ENCODE results near the gene ACLY.

The ACLY gene

DNA sequence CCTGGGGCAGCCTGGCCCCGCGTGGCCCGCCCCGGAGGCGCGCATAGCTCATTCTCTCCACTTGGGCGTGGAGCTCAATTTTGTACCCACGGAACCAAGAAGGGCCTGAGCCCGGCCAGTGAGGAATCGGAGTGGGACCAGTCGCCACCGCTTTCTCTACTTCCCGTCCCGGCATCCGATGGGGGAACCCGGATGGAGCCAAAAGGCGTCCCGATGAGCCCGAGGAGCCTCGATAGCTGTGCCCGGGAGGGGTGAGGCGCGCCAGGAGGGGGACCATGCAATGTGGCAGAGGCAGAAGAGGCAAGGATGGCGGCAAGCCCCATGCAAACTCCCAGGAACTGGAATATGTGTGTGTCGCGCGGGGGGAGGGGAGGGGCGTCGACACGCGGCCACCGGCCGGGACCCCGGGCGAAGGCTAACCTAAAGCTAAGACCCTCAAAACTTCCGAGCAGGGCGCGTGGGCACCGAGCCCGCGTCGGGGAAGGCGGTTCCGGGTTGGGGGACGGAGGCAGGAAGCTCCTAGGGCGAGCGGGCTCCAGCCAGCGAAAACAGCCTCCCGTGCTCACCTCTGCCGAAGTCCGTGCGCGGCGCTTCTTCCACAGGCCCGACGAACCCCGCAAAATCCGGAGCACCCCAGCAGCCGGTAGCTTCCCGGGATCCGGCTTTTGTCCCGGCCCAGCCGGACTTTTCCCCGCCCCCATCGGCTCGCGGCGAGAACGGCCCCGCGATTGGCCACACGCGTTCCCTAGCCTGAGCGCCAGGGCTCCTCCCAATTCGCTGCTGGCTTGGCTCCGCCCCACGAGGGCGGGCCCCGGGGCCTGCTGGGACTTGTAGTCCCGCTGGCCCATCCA is at the start of gene ACLY:
Gene ACLY, minus strand, starts transcription at position 638 of the 851 bp plus-strand sequence. CDS start 5,078 bp downstream, outside the sequence.
- in situ Hi-C loops (cut with MboI; ENCODE audit: low sequenced_read_pairs), result no loop called here

GRCh38 chr17:41967921-41968578 is 49.3 kb upstream of the ACLY start:
- in situ Hi-C loops (cut with MboI; ENCODE audit: low sequenced_read_pairs), result loop anchor here (10.0 kb wide), 2 partner anchors 437 to 557 kb away; no protein-coding TSS in a partner anchor

- in situ Hi-C loops (cut with MboI; ENCODE audit: low sequenced_read_pairs), result loop anchor here (10.0 kb wide), 2 partner anchors 437 to 557 kb away; no protein-coding TSS in a partner anchor
These were observed 48.6 kb upstream of the ACLY start for GRCh38 chr17:41967141-41967920.

- in situ Hi-C loops (cut with MboI; ENCODE audit: low sequenced_read_pairs), result loop anchor here (10.0 kb wide), 2 partner anchors 438 to 558 kb away; no protein-coding TSS in a partner anchor
These were observed 47.9 kb upstream of the ACLY start, which contains the start of gene CNP for GRCh38 chr17:41966463-41967140. CNP (plus strand) TSS chr17:41966795; CDS start chr17:41966885, 90 bp downstream.

DNA sequence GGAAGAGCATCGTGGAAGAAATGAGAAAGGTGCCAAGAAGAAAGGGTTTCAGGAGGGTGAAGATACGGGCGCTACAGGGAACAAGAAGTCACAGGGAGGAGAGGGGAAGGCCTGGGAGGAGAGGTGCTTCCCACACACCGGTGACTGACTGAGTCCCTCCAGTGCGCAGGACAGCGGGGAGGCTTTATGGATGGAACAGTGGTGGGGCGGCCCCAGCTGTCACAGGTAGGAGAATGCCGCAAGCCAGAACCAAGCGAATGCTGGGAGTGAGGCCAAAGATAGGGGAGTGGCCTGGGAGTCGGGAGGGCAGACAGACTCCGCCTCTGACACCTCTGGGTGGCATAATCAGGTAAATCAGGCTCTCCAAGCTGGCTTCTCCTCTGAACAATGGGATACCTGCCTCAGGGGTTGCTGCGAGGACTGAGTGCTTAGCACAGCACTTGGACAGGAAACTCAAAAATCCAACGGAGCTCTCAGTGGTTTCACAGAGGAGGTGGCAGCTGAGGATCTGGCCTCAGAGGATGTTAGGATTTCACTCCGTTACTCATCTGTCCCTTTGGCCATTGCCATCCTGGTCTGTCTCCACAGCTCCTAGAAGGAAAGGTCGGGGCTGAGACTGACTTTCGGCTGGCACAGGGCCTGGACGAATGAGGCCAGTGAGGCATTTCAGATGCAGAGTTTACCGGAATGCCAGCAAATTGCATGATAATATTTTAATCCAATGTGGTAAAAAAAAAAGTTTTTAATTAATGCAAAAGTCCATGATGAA is 47.1 kb upstream of the ACLY start:
- in situ Hi-C loops (cut with MboI; ENCODE audit: low sequenced_read_pairs), result loop anchor here (10.0 kb wide), 2 partner anchors 439 to 559 kb away; no protein-coding TSS in a partner anchor

- in situ Hi-C loops (cut with MboI; ENCODE audit: low sequenced_read_pairs), result loop anchor here (5.0 to 10.0 kb wide), 3 partner anchors 149 to 562 kb away; partner anchors contain the start of gene DHX58
These were observed 44.1 kb upstream of the ACLY start for GRCh38 chr17:41962768-41963434.

DNA sequence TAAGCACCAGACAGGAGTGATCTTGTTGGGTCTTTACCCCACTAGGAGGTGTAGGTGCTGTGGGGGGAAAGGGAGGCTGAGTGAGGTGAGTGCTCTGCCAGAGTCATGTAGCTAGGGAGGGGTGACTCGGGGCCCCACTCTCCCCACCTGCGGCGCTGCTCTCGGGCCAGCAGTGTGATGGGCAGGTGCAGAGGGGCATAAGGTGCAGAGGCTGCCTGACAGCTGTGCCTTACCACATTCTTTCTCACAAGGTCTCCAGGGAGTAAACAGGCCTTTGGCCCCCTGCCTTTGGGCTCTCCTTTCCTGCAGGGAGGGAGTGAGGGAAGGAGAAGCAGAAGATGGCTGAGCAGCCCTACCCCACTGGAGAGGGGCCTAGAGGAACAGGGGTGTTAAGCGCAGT is 43.4 kb upstream of the ACLY start:
- in situ Hi-C loops (cut with MboI; ENCODE audit: low sequenced_read_pairs), result loop anchor here (5.0 to 10.0 kb wide), 3 partner anchors 150 to 563 kb away; partner anchors contain the start of gene DHX58

- in situ Hi-C loops (cut with MboI; ENCODE audit: low sequenced_read_pairs), result loop anchor here (5.0 to 10.0 kb wide), 3 partner anchors 153 to 565 kb away; partner anchors contain the start of gene DHX58
These were observed 40.8 kb upstream of the ACLY start for GRCh38 chr17:41959336-41960095.

GRCh38 chr17:41959030-41959335 is 40.2 kb upstream of the ACLY start:
- in situ Hi-C loops (cut with MboI; ENCODE audit: low sequenced_read_pairs), result no loop called here

DNA sequence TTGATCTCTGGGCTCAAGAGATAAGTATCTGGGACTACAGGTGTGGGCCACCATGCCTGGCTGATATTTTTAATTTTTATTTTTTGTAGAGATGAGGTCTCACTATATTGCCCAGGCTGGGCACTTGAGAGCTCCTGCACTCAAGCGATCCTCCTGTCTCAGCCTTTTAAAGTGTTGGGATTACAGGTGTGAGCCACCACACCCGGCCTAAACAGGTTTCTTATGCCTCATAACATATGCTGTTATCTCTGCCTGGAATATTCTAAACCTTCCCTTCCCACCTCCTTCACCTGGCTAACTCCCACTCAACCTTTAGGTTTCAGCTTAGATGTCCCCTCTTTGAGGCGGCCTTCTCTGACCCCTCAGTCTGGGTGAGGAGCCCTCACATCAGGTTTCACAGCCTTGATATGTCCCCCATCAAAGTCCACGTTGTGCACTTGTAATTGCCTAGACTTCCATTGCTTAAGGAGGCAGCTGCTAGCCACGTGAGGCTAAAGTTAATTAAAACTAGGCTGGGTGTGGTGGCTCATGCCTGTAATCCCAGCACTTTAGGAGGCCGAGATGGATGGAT is 39.2 kb upstream of the ACLY start:
- in situ Hi-C loops (cut with MboI; ENCODE audit: low sequenced_read_pairs), result no loop called here

GRCh38 chr17:41957031-41957868 is 38.5 kb upstream of the ACLY start:
- in situ Hi-C loops (cut with MboI; ENCODE audit: low sequenced_read_pairs), result no loop called here

- in situ Hi-C loops (cut with MboI; ENCODE audit: low sequenced_read_pairs), result no loop called here
These were observed 37.8 kb upstream of the ACLY start for GRCh38 chr17:41956522-41956921.

DNA sequence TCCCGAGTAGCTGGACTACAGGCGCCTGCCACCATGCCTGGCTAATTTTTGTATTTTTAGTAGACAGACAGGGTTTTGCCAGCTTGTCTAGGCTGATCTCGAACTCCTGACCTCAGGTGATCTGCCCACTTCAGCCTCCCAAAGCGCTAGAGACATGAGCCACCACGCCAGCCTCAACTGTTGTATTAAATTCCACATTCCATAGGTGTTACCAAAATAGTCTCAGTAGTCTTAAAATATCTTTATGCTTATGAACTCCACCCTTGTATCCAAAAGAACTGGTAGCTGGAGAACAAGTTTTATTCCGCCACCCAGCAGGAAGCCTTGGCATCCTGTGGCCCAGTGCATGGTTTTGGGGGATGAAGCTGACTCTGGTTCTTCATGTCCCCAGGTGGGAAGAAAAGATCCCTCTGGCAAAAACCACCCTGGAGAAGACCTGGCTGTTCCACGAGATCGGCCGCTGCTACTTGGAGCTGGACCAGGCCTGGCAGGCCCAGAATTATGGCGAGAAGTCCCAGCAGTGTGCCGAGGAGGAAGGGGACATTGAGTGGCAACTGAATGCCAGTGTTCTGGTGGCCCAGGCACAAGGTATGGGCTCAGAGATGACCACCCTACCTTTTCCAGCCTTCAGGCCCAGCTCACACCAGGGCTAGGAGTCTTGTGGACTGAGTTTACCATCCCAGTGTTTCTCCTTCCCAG is 30.2 kb upstream of the ACLY start:
- in situ Hi-C loops (cut with MboI; ENCODE audit: low sequenced_read_pairs), result no loop called here

- in situ Hi-C loops (cut with MboI; ENCODE audit: low sequenced_read_pairs), result no loop called here
These were observed 26.2 kb upstream of the ACLY start for GRCh38 chr17:41944943-41945342.

GRCh38 chr17:41943492-41943891 is 24.7 kb upstream of the ACLY start:
- in situ Hi-C loops (cut with MboI; ENCODE audit: low sequenced_read_pairs), result no loop called here

DNA sequence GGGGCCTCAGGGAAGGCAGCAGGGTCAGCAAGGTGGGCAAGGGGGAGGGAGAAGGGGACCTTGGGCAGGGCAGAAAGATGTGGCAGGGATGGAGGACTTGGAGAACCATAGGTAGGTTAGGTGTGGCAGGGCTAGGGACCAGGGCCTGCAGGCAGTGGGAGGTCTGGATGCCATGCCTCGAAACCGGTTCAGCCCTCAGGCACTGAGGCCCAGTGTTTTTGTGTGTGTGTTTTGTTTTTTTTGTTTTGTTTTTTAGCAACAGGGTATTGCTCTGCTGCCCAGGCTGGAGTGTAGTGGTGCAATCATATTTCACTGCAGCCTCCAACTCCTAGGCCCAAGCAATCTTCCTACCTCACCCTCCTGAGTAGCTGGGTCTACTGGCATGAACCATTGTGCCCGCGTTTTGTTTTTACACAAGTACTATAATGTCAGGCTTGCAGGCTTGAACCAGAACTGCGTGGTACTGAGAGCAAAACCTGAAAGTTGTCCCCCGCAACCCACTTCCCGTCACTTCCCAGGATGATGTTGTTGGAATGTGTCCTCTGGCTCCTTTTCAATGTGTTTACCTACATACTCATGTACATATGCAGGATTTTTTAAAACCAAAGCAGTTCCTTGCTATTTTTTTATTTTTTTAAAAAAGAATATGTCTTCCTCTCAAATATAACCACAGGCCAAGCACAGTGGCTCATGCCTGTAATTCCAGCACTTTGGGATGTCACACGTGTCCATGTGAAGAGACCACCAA is 24.0 kb upstream of the ACLY start:
- in situ Hi-C loops (cut with MboI; ENCODE audit: low sequenced_read_pairs), result no loop called here

All from HL-60/S4 (cell line).